IMR-90 (cell line): ENCODE results near the gene EBF4. TPM values are rescaled to one million over a fixed set of nuclear protein-coding genes. Genes with fewer than 3 reads are reported as not detected.

Experiments
- ATAC-seq: fragments of 200-7000 bp; cut with Tn5 transposase; 2 replicates; pipeline ENCODE4 v1.9.1; 2020; ENCODE audit warnings: low read depth, mild to moderate bottlenecking, moderate library complexity
- BruUV-seq: library from RNA; stranded (reverse); fragments of 400-500 nt; replicated peaks from 2 replicates; lab custom pipeline; 2021; lab: Mats Ljungman, UMichigan
- CTCF ChIA-PET: fragments of 300-600 bp; formaldehyde crosslinking; extraction: SDS; loops from one replicate; lab custom pipeline; 2021; ENCODE audit warnings: antibody characterized with exemption; lab: Yijun Ruan, JAX
- POLR2A ChIA-PET: fragments of 300-600 bp; sonication (Branson Sonifier 250); formaldehyde crosslinking; loops from one replicate; lab custom pipeline; 2022; ENCODE audit warnings: antibody characterized with exemption; ENCODE audit not compliant: unreplicated experiment; lab: Charles Lee
- DNase-seq: peaks from one replicate; pipeline ENCODE4 v3.0.0; 2013
- H2AFZ ChIP-seq: replicated peaks from 2 replicates; pipeline ENCODE3; 2013; ENCODE audit warnings: low read length, mild to moderate bottlenecking; ENCODE audit not compliant: poor library complexity
- H2AK5ac ChIP-seq: 2 replicates; pipeline ENCODE4 v1.6.1; 2013; ENCODE audit warnings: low read depth, low read length, inconsistent platforms
- H2AK9ac ChIP-seq: replicated peaks from 2 replicates; pipeline ENCODE3; 2013; ENCODE audit warnings: mild to moderate bottlenecking, low read depth, low read length, moderate library complexity; ENCODE audit not compliant: poor library complexity
- H2BK120ac ChIP-seq: 2 replicates; pipeline ENCODE4 v1.6.1; 2013; ENCODE audit warnings: low read depth, low read length, inconsistent platforms
- H2BK15ac ChIP-seq: 3 replicates; pipeline ENCODE4 v1.6.1; 2013; ENCODE audit warnings: low read depth, low read length, inconsistent platforms
- H2BK20ac ChIP-seq: 2 replicates; pipeline ENCODE4 v1.6.1; 2013; ENCODE audit warnings: low read depth, mild to moderate bottlenecking, inconsistent platforms, low read length, moderate library complexity
- H2BK5ac ChIP-seq: 2 replicates; pipeline ENCODE4 v1.6.1; 2013; ENCODE audit warnings: mild to moderate bottlenecking, low read depth, low read length, inconsistent platforms; ENCODE audit not compliant: poor library complexity, severe bottlenecking
- H3K14ac ChIP-seq: replicated peaks from 2 replicates; pipeline ENCODE4 v1.6.1; 2013; ENCODE audit warnings: low read depth, low read length, inconsistent platforms
- H3K18ac ChIP-seq: 2 replicates; pipeline ENCODE4 v1.6.1; 2013; ENCODE audit warnings: low read depth, low read length, control low read depth
- H3K23ac ChIP-seq: 2 replicates; pipeline ENCODE4 v1.6.1; 2013; ENCODE audit warnings: low read depth, low read length, inconsistent platforms
- H3K27ac ChIP-seq: 2 replicates; pipeline ENCODE4 v1.5.1; 2013; ENCODE audit warnings: mild to moderate bottlenecking, control low read depth, low read length; ENCODE audit not compliant: insufficient read depth
- H3K27me3 ChIP-seq: 2 replicates; pipeline ENCODE4 v1.6.1; 2013; ENCODE audit warnings: low read length; ENCODE audit not compliant: control insufficient read depth, insufficient read depth
- H3K36me3 ChIP-seq: 2 replicates; pipeline ENCODE4 v1.6.1; 2013; ENCODE audit warnings: low read length, mixed read lengths; ENCODE audit not compliant: control insufficient read depth, insufficient read depth
- H3K4ac ChIP-seq: 2 replicates; pipeline ENCODE4 v1.6.1; 2013; ENCODE audit warnings: low read depth, low read length, inconsistent platforms
- H3K4me1 ChIP-seq: 2 replicates; pipeline ENCODE4 v1.6.1; 2013; ENCODE audit warnings: low read length, mixed read lengths; ENCODE audit not compliant: control insufficient read depth, insufficient read depth
- H3K4me2 ChIP-seq: 2 replicates; pipeline ENCODE4 v1.6.1; 2013; ENCODE audit warnings: low read depth, mild to moderate bottlenecking, control low read depth, low read length, moderate library complexity
- H3K4me3 ChIP-seq: 2 replicates; pipeline ENCODE4 v1.5.1; 2013; ENCODE audit warnings: low read depth, mild to moderate bottlenecking, control low read depth, low read length, moderate library complexity; ENCODE audit not compliant: insufficient read depth
- H3K56ac ChIP-seq: 2 replicates; pipeline ENCODE4 v1.6.1; 2013; ENCODE audit warnings: low read length, inconsistent platforms; ENCODE audit not compliant: insufficient read depth; ENCODE audit errors: extremely low read depth
- H3K79me1 ChIP-seq, 2 experiments: 2 replicates each; pipeline ENCODE4 v1.6.1; 2013; ENCODE audit warnings: low read length in 2 of 2, inconsistent platforms in 1 of 2, low read depth in 1 of 2
- H3K9ac ChIP-seq: 2 replicates; pipeline ENCODE4 v1.6.1; 2013; ENCODE audit warnings: low read depth, low read length, control low read depth
- H3K9me1 ChIP-seq: 2 replicates; pipeline ENCODE4 v1.6.1; 2013; ENCODE audit warnings: low read length, inconsistent platforms; ENCODE audit not compliant: insufficient read depth
- H3K9me3 ChIP-seq: 2 replicates; pipeline ENCODE4 v1.6.1; 2013; ENCODE audit warnings: low read length; ENCODE audit not compliant: control insufficient read depth, insufficient read depth
- H4K20me1 ChIP-seq: 2 replicates; pipeline ENCODE4 v1.6.1; 2013; ENCODE audit warnings: low read length, inconsistent platforms; ENCODE audit not compliant: insufficient read depth
- H4K5ac ChIP-seq: 2 replicates; pipeline ENCODE4 v1.6.1; 2013; ENCODE audit warnings: mild to moderate bottlenecking, low read depth, low read length, control low read depth
- H4K8ac ChIP-seq, 2 experiments: 2 replicates each; pipeline ENCODE4 v1.6.1; 2013; ENCODE audit warnings: low read depth in 2 of 2, low read length in 2 of 2, control low read depth in 1 of 2, inconsistent platforms in 1 of 2
- H4K91ac ChIP-seq: 2 replicates; pipeline ENCODE4 v1.6.1; 2013; ENCODE audit warnings: low read depth, low read length, inconsistent platforms; ENCODE audit not compliant: insufficient read depth
- BHLHE40 ChIP-seq: fragments of 150-350 bp; IDR thresholded peaks from 2 replicates; pipeline ENCODE4 v1.6.1; 2016; ENCODE audit warnings: mild to moderate bottlenecking, low read depth, low read length
- CEBPB ChIP-seq: IDR thresholded peaks from 2 replicates; pipeline ENCODE4 v1.6.1; 2012; ENCODE audit warnings: low read depth, low read length, improper control_type of control experiment
- CHD1 ChIP-seq: IDR thresholded peaks from 2 replicates; pipeline ENCODE4 v1.6.1; 2012; ENCODE audit warnings: low read depth, low read length, improper control_type of control experiment
- ELK1 ChIP-seq: fragments of 150-350 bp; IDR thresholded peaks from 2 replicates; pipeline ENCODE4 v1.6.1; 2016; ENCODE audit warnings: low read depth, mild to moderate bottlenecking, low read length, moderate library complexity, borderline replicate concordance
- FOS ChIP-seq: fragments of 150-350 bp; IDR thresholded peaks from 2 replicates; pipeline ENCODE4 v1.6.1; 2016; ENCODE audit warnings: low read depth, low read length
- MAFK ChIP-seq: IDR thresholded peaks from 2 replicates; pipeline ENCODE4 v1.6.1; 2012; ENCODE audit warnings: low read depth, low read length, improper control_type of control experiment
- MAZ ChIP-seq: IDR thresholded peaks from 2 replicates; pipeline ENCODE4 v1.6.1; 2012; ENCODE audit warnings: low read depth, mild to moderate bottlenecking, low read length, improper control_type of control experiment, moderate library complexity, borderline replicate concordance
- MXI1 ChIP-seq: IDR thresholded peaks from 2 replicates; pipeline ENCODE4 v1.6.1; 2012; ENCODE audit warnings: low read depth, mild to moderate bottlenecking, low read length, moderate library complexity, borderline replicate concordance
- NFE2L2 ChIP-seq: fragments of 150-350 bp; IDR thresholded peaks from 2 replicates; pipeline ENCODE4 v1.6.1; 2016; ENCODE audit warnings: low read depth, mild to moderate bottlenecking, low read length
- POLR2A ChIP-seq: IDR thresholded peaks from 2 replicates; pipeline ENCODE4 v1.6.1; 2012; ENCODE audit warnings: mild to moderate bottlenecking, low read depth, low read length
- RAD21 ChIP-seq: IDR thresholded peaks from 2 replicates; pipeline ENCODE4 v1.6.1; 2012; ENCODE audit warnings: low read length, improper control_type of control experiment
- RCOR1 ChIP-seq: IDR thresholded peaks from 2 replicates; pipeline ENCODE4 v1.6.1; 2012; ENCODE audit warnings: mild to moderate bottlenecking, low read length, improper control_type of control experiment; ENCODE audit not compliant: insufficient replicate concordance
- RFX5 ChIP-seq: IDR thresholded peaks from 2 replicates; pipeline ENCODE4 v1.8.0; 2012; ENCODE audit warnings: low read depth, mild to moderate bottlenecking, low read length, moderate library complexity
- SMC3 ChIP-seq: fragments of 150-350 bp; IDR thresholded peaks from 2 replicates; pipeline ENCODE4 v1.6.1; 2016; ENCODE audit warnings: low read depth, mild to moderate bottlenecking, antibody characterized with exemption, low read length, moderate library complexity
- WGBS, 2 experiments: methylation state at CpG; one replicate each; pipeline versions ENCODE4 v1.1.5 to v1.1.7; 2013; ENCODE audit warnings: missing lambda C conversion rate in 2 of 2; ENCODE audit not compliant: insufficient read length in 1 of 2; ENCODE audit errors: extremely low coverage in 2 of 2; 5-methylcytosine and 5-hydroxymethylcytosine counted together
- dilution Hi-C: fragments of 300-500 bp; cut with HindIII; formaldehyde crosslinking; loops from one replicate; pipeline ENCODE4 v1.14.3; 2018; ENCODE audit warnings: low sequenced_read_pairs; ENCODE audit not compliant: unreplicated experiment
- in situ Hi-C: fragments of 300-500 bp; cut with MboI; formaldehyde crosslinking; loops from 3 replicates; pipeline ENCODE4 v1.14.3; 2019; ENCODE audit warnings: low sequenced_read_pairs, inconsistent platforms, mixed read lengths
- intact Hi-C: fragments of 100-400 bp; cut with micrococcal nuclease; formaldehyde crosslinking; loops from 2 replicates; pipeline ENCODE4 v1.10.0; 2022
- polyA plus RNA-seq, 3 experiments: library from polyadenylated mRNA; depleted of rRNA; stranded (reverse); fragments of >200 nt; gene quantifications; 2 replicates each; pipeline ENCODE4 v1.2.3, GENCODE V29; 2012; ENCODE audit warnings: low replicate concordance in 1 of 3
- total RNA-seq: library from RNA; depleted of rRNA; stranded (reverse); fragments of >200 nt; gene quantifications from 2 replicates; pipeline ENCODE4 v1.2.3, GENCODE V29; 2012
- TF ChIP-seq, protein P1 (sequence below): conservative IDR thresholded peaks from 2 replicates; pipeline ENCODE4 v1.5.1; 2012; ENCODE audit warnings: mild to moderate bottlenecking, low read depth, low read length, improper control_type of control experiment

Gene EBF4
- total and polyA plus RNA-seq, 2 of the 4 experiments (the other 2 are of a cell fraction) = 0.18 to 1.1 TPM

- Histone ChIP-seq H2AK9ac (no peak overlapping the region), H2BK20ac (no peak overlapping the region), H2BK120ac (no peak overlapping the region), H2BK5ac (no peak overlapping the region), H3K18ac (no peak overlapping the region), H2AFZ (no peak overlapping the region), H3K9ac (no peak overlapping the region), H3K4me3 (no peak overlapping the region), H3K23ac (no peak overlapping the region), H3K56ac (no peak overlapping the region), H3K27ac (no peak overlapping the region), H4K91ac (no peak overlapping the region), H4K8ac (no peak overlapping the region), H3K14ac (no peak overlapping the region), H4K5ac (no peak overlapping the region), H3K9me1 (no peaks in the 10 kb centered on the region), H2BK15ac (no peak overlapping the region), H3K4me1 (no peaks in the 10 kb centered on the region), H3K27me3 (no peaks in the 10 kb centered on the region), H2AK5ac (no peak overlapping the region), H3K4me2 (no peak overlapping the region), H3K79me1 (no peaks in the 10 kb centered on the region), H3K36me3 (no peaks in the 10 kb centered on the region), H4K20me1 (no peaks in the 10 kb centered on the region), H3K4ac (no peak overlapping the region), H3K9me3 (no peaks in the 10 kb centered on the region)
- POLR2A ChIA-PET = no interaction called here
- intact Hi-C loops = no loop called here
- TF ChIP-seq BHLHE40 (no peak), ELK1 (no peak), POLR2A (no peak), CEBPB (no peak), CHD1 (no peak), MAZ (no peak), NFE2L2 (no peak), MAFK (no peak), MXI1 (no peak), RAD21 (no peak), SMC3 (no peak), RCOR1 (no peak), RFX5 (no peak), FOS (no peak)
- TF ChIP-seq, protein P1, sequence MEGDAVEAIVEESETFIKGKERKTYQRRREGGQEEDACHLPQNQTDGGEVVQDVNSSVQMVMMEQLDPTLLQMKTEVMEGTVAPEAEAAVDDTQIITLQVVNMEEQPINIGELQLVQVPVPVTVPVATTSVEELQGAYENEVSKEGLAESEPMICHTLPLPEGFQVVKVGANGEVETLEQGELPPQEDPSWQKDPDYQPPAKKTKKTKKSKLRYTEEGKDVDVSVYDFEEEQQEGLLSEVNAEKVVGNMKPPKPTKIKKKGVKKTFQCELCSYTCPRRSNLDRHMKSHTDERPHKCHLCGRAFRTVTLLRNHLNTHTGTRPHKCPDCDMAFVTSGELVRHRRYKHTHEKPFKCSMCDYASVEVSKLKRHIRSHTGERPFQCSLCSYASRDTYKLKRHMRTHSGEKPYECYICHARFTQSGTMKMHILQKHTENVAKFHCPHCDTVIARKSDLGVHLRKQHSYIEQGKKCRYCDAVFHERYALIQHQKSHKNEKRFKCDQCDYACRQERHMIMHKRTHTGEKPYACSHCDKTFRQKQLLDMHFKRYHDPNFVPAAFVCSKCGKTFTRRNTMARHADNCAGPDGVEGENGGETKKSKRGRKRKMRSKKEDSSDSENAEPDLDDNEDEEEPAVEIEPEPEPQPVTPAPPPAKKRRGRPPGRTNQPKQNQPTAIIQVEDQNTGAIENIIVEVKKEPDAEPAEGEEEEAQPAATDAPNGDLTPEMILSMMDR = no peak
- in situ Hi-C loops = loop anchor here (10.0 kb wide), 1 partner anchor 179 kb away; no protein-coding TSS in a partner anchor
- no CpG with 5 or more reads among the region's 1 CpG for WGBS, 2 experiments
- CTCF ChIA-PET = no interaction called here
- DNase-seq (no peak), ATAC-seq (no peak)
- no TSS peak for BruUV-seq
- dilution Hi-C loops = no loop called here
These were observed 48.9 kb upstream of the EBF4 start for GRCh38 chr20:2643708-2644107.
